Stimulated activated CD8-positive, alpha-beta memory T cell treated with anti-CD3 and anti-CD28 coated beads, Interleukin-15, amount 100 ng/mL, for 4 hours (primary cell): ENCODE results near the gene DNM2.

Experiments
- DNase-seq, 2 donors: peaks; one replicate each; pipeline ENCODE4 v3.0.0-alpha.2; 2020; ENCODE audit warnings: low read depth in 2 of 2

Gene DNM2

DNA sequence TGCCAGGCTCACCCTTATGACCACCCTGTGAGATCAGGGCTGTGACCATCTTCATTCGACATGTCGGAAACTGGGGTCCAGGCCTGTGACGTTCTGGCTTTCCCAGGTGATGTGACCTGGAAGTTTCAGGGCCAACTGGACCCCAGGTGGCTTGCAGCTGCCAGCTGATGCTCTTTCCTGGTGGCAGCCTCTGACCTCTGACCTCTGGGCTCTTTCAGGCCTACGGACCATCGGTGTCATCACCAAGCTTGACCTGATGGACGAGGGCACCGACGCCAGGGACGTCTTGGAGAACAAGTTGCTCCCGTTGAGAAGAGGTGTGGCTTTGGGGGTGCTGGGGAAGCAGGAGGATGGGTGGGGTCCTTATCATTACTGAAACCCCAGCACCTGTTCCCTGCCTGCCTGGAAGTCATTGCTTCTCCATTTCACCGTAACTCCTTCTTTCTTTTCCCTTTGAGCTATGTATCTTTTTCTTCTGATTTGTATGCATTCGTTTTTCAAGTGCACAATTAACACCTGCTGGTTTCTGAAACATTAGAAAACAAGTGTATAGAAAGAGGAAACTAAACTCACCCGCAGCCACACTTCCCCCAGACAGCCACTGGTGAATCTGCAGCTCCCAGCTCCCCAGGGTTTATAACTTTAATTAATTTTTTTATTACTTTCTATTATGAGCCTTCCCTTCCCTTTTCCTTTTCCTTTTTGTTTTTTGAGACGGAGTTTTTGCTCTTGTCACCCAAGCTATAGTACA, 59.2 kb downstream of the DNM2 start:
- DNase-seq = no peak

DNA sequence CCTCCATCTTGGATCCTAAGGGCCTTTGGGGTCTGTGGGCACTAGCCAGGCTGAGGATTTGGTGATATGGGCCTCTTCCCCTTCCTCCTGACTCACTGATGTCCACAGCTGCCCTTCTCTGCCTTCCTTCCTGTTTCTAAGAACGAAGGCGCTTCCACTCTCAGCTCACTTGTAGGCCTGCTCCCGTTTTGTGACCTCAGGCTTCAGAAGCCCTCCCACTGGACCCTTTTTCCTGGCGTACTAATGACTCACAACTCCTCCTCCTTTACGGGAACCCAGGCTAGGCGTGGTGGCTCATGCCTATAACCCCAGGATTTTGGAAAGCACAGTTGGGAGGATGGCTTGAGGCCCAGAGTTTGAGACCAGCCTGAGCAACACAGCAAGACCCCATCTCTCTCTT, 62.5 kb downstream of the DNM2 start:
- DNase-seq = no peak

DNA sequence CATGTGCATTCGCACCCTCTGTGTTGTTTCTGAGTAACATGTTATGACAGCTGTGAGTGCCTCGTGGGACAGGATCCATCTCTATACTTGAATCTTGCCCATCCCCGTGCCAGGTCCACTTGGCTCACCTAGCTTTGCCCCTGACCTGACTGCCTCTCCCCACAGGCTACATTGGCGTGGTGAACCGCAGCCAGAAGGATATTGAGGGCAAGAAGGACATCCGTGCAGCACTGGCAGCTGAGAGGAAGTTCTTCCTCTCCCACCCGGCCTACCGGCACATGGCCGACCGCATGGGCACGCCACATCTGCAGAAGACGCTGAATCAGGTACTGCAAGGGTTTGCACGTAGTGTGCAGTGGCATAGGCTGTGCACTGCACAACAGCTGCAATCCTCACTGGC, 64.9 kb downstream of the DNM2 start:
- DNase-seq = no peak

DNA sequence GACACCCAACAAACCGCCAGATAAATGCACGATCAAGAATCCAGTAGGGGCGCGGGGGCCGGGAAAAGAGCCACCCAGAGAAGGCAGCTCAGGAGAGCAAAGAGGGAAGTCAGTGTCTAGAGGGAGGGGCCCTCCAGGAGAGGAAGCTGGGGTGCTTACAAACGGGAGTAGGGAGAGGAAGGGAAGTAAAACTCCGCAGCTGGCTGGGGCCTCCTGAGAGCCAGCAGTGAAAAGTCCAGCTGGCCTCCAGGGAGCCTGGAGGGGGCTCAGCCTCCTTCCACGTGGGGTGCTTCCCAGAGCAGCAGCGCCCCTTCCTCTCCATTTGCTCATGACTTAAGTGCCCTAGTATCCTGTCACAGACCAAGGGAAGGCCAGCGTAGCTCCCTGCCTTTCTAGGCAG, 66.4 kb downstream of the DNM2 start:
- no peak for DNase-seq

DNA sequence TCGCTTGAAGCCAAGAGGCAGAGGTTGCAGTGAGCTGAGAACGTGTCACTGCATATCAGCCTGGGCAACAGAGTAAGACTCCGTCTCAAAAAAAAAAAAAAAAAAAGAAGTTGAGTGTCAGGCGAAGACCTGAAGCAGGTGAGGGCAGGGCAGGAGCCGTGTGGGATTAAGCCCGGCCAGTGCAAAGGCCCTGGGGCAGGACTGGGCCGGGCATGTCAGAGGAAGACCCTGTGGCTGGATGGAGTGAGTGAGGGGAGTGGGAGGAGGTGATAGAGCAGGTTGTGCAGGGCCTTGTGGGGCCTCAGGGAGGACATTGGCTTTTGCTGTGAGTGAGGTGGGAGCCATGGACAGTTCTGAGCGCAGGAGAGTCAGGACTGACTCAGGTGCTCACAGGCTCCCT, 70.3 kb downstream of the DNM2 start:
- DNase-seq = no peak

DNA sequence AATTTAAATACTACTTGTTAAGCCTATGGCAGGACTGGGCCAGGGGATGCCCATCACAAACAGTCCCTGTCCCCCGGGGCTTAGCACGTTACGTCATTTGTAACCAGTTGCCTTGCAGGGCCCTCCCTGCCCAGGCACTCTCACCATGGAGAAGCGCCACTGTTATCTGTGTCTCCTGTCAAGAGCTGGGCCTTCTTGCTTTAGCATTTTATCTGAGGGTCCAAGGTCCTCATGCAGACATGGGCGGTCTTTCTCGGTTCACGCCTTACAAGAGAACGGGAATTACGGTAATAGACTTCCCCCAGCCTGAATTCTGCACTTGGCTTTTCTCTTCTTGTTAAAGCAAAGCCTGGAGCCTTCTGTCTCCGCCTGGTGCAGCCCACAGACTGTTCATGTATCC, 72.0 kb downstream of the DNM2 start:
- DNase-seq = no peak

DNA sequence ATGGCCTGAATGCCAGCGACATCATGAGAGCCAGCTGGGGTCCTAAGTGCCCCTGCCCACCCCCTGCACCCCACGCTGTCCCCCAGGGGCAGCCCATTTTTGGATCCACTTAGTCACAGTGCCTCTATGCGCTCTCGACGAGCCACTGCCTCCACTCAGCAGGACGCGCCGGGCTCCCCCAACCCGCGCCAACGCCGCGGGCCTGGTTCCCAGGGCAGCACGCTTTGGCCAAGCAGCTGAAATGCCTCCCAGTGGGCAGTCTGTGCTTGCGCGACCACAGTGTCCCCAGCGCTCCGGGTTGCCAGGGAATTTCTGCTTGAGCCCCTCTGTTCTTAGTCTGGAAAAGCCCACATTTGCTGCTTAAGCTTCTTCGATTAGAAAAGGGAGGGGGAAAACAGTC, 78.8 kb downstream of the DNM2 start:
- no peak for DNase-seq

DNA sequence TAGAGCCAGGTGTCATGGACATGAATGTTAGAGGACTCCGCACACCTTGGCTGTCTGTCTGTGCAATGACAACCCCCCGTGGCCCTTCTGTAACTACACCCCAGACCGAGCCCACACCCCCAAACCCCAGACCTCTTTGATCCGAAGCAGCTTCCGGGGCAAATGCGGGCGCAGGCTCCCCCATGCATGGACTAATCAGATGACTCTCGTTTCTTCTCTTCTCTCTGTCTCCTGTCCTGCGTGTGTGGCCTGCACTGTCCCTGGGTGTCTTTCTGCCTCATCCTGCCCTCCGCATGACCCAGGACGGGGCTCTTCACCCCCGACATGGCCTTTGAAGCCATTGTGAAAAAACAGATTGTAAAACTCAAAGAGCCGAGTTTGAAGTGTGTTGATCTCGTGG, 79.2 kb downstream of the DNM2 start:
- peak in 1 of 2 donors; percentile 30 for DNase-seq

DNA sequence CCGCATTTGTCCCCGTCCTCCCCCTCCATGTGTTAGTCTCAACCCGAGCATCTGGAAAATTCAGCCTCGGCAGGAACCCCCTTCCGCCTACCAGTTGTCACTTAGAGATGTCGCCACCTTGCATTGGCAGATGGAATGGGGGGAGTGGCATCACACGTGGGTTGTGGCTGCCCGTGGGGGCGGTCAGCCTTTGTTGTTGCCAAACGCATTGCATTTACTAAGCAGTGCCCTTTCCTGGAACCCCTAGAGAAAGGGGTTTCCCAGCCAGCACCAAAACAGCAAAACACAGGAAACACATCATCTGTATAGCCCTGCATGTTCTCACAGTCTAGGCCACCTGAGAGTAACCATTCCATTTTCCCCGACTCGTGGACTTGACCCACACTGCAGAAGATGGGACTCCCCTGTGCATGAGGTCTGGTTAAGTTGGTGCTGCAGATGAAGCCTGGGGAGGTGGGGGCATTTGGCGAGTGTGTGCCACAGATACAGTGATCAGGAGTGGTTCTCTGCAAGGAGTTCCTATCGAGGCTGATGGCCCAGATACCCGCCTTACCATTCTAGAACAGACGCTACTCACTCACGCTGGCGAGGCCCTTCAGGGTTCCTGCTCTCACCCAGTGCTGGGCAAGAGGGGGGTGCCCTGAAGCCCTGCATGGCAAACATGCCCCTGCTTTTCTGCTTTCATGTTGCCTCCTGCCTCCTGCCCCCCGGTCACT, 79.8 kb downstream of the DNM2 start:
- DNase-seq = peak; percentile 87 to 92

DNA sequence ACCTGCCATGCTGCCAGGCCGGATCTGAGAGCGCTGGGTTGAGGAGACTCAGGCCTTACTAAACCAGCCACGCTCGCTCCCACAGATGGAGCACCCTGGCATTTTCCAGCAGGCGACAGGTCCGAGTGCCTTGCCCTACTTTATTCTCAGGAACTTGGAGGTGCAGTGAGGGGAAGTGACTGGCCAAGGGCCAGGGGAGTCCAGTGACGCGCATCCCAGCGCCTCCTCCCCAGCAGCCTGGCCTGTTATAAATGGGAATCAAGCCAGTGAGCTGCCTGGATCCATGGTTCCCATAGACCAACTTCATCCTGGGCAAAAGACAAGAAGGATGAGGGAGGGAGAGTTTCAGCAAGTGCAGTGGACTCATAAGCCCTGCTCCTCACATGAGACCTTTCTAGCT, 82.6 kb downstream of the DNM2 start:
- DNase-seq = no peak

DNA sequence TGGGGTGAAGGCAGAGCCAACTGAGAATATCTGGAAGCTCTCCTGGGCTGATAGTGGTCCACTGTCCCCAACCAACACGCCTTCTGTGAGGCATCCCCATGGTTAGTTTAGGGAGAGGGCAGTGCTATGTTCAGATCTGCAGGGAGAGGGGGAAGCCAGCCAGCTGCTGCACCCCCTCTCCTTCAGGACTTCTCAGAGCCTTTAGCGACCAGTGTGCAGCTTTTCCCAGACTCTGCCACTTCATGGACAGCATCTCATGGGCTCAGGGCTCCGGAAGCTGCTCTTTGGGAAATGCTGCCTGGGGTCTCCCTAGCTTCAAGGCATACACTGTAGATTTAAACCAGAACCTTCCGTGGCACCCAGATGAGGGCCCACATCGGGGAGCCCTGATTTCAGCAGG, 84.6 kb downstream of the DNM2 start:
- DNase-seq = no peak

DNA sequence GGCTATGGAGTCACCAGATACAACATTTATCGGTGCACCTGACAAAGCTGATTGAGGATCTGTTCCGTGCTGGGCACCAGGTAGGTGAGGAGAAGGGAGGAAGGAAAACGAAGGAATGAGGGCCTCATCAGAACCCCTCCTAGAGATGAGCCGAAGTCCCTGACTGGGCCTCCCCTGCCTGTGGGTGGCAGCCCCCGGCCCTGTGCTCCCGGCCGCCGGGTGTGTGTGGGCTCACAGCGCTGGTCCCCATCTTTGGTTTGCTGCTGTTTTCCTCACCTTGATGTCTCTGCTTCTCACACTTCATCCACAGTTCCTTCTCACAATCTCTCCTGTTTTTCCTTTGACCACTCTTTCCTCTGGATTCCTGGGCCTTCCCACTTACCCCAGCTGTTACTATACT, 85.4 kb downstream of the DNM2 start:
- no peak for DNase-seq

DNA sequence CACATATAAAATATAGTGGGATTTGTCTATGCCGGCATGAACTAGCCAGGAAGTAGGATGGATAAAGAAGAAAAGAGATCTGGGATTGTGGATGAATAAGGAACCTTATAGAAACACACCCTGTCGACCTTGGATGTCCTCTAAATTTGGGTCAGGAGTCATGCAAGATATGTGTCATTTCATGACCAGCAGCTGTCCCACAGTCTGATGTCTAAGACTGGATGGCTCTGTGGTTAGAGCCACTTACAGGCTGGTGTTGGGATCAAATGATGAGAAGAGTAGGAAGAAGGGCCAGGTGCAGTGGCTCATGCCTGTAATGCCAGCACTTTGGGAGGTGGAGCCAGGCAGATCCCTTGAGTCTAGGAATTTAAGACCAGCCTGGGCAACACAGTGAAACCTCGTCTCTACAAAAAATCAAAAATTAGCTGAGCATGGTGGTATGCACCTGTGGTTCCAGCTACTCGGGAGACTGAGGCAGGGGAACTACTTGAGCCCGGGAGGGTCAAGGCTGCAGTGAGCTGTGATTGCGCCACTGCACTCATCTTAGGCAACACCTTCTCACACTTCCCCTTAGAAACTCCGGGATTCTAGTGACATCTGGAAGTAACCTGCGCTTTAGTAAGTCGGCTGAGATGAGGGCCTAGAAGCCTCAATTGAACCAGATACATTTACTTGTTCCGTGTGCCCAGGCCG, 87.3 kb downstream of the DNM2 start:
- no peak for DNase-seq

DNA sequence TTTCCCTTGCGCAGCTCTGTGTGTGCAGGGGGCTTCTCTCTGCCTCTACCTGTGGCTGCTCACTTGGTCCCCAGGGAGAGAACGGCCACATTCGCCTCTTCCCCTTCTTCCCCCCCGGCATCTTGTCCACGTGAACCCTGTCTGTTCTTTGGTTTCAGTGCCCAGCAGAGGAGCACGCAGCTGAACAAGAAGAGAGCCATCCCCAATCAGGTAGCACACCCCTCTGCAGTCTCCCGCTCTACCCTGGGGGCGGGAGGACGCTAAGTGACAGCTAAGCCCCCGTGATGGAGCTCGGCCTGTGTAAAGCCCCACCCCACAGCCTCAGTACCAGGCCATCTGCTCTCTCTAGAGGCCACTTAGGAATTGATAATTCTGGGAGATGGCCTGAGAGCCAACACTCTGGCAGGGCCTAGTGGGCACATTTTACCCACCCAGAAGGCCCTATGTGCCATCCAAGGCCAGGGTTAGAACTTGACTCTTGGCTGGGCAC, 87.9 kb downstream of the DNM2 start:
- no peak for DNase-seq

DNA sequence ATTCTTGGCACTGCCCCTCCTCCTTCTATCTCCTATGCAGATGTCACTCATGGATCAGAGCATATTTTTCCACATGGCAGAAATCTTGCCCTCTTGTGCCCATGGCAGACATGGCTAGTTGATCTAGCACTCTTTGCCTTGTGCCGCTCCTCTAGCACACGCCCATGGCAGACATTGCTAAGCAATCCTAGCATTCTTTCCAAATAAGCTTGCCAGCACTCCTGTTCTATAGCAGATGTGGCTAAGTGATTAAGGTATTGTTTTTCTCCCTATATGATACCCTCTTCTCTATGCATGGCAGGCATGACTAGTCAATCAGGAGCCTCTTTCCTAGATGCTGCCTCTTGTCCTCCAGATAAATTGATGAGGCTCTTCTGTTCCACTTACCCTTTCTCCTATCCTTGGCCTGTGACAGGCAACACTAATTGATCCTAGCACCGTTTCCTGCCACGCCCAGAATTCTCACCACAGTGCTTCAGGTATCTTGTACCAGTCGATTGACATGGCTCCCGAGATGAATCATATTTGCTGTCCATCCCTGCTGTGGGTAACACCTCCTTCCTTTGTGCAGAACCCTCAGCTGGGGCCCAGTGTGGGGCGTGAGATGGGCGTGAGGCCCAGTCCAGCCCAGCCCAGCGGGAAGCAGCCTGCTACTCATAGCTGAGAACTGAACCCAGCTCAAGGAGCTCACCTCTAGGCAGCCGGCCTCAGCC, 91.2 kb downstream of the DNM2 start:
- DNase-seq = no peak

DNA sequence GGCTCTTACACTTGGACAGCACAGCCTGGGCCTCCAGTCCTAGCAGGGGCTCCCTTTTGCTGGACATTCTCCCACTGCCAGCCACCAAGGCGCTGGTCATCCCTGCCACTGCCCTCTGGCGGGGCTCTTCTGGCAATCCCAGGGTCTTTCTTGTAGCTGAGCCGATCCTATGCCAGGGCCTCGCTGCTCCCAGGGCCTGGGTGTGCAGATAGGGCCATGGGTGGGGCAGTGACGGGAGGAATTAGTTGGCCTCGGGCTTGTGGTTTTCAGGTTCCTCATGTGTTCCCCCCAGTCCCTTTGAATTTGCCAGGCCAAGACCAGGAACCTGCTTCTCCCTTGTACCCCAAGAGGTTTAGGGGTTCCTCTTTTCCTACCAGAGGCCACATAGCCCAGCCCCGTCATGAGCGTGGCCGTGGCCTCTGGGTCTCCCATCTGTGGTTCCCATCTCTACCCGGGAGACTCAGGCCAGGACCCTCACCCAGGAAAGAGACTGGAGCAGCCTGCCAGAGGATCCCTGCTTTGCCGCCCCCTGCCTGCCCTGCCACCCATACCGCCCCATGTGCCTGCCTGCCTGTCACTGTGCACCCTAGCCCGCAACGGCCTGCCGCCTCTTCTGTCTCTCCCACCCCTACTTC, 91.9 kb downstream of the DNM2 start:
- DNase-seq = no peak

DNA sequence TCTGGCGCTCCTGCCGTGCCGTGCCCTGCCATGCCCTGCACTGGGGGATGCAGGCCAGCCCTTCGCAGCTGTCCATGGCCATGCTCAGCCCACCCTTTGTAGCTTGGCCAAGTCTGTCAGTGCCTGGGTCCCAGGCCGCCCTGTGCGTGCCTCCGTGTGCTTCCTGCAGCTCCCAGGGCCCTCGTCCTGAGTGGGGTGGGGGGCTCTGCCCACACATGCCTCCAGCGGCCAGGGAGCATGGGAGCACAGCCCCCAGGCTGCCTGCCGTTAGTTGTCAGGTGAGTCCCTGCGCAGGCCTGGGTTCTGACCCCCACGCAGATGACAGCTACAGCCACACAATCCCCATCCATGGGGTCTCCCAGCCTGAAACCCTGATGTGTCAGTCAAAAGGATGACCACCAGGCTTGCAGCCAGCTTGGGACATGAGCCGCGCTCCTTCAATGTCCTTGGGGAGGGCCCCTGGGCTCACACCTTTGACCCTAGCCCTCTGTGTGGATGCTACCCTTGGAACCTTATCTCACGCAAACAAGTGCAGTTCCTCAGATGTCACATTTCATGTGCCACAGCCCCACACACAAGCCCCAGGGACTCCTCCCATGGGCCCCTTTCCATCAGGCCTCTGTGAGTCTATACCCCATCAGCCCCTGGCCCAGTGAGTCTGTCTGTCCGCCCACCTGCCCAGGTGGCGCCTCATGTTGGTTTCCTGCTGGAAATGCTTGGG, 93.7 kb downstream of the DNM2 start:
- DNase-seq = no peak

DNA sequence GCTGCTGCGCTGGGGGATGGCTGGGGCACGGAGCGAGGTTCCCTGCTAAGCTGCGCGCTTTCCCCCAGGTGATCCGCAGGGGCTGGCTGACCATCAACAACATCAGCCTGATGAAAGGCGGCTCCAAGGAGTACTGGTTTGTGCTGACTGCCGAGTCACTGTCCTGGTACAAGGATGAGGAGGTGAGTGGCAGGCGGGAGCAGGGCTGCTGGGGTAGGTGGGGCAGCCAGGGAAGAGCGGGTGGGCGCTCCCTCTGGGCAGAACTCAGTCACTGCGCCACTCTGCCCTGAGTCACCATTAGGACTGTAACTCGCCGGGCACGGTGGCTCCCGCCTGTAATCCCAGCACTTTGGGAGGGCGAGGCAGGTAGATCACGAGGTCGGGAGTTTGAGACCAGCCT, 94.3 kb downstream of the DNM2 start:
- no peak for DNase-seq

DNA sequence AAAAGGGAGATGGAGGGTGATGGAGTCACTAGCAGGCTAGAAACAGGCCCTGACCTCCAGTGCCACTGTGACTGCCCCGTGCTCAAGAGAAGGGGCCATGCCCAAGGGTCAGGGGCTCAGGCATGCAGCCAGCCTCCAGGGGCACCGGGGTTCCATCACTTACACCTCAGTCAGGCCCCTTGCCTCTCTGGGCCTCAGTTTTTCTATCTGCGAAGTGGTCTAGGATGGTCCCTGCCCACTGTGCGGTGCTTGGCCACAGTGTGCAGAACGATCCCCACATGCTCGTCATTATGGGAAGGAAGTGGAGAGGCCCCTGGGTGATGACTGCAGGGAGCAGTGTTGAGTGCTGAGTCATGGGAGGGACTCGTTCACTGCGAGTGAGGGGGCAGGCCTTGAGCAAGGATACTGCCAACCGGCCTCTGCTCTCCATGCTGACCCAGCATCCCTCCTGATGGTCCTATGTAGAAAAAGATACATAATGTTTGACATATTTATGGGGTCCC, 95.1 kb downstream of the DNM2 start:
- DNase-seq = peak in 1 of 2 donors; percentile 7

DNA sequence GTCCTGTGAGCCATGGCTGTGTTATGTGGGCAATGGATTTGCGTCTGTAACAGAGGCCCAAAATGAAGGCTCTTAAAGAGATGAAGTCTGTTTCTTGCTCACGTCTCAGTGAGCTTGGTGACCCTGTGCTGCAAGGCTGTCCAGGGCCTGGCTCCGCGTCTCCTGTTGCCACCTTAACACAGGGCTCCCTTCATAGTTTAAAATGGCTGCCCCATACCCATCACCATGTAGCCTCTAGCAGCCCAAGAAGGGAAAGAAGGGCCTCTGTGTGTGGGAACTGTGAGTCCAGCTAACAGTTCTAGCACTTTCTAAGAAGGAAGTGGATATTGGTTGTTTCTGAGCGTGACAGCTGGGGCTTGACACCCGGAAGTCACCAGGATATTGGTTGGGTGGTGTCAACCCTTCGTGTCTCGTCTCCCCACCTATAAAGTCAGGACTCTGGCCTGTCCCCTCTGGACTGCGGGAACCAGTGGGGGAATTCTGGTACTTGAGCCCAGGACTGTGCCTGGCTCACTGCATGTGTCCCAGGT, 97.2 kb downstream of the DNM2 start:
- no peak for DNase-seq
